ENCODE data around the gene CHMP6.

CHMP6 gene

GRCh38 chr17:80984749-80985148 lies 6.9 kb upstream of the CHMP6 start:
- peaks cover 15% of the 10 kb centered on the region for H3K4me1 ChIP-seq (ENCODE audit: control insufficient read depth, insufficient read depth, low read length, poor library complexity, severe bottlenecking)
- peaks cover 6% of the 10 kb centered on the region for H3K27me3 ChIP-seq (replicated peaks; ENCODE audit: control insufficient read depth, insufficient read depth, low read length, poor library complexity, severe bottlenecking)
- H3K27ac ChIP-seq (ENCODE audit: insufficient read depth, low read length, poor library complexity, severe bottlenecking) = no peak overlapping the region
- no peaks in the 10 kb centered on the region for H3K36me3 ChIP-seq (ENCODE audit: control insufficient read depth, insufficient read depth, low read length)
- no peak overlapping the region for H3K4me3 ChIP-seq (ENCODE audit: insufficient read depth, low read depth, low read length, poor library complexity, severe bottlenecking)
- DNase-seq = no peak
- H3K9me3 ChIP-seq (ENCODE audit: control insufficient read depth, low read length) = no peaks in the 10 kb centered on the region

GRCh38 chr17:80986046-80986445 lies 5.6 kb upstream of the CHMP6 start:
- peaks cover 16% of the 10 kb centered on the region for H3K4me1 ChIP-seq (ENCODE audit: control insufficient read depth, insufficient read depth, low read length, poor library complexity, severe bottlenecking)
- H3K9me3 ChIP-seq (ENCODE audit: control insufficient read depth, low read length) = no peaks in the 10 kb centered on the region
- peaks cover 6% of the 10 kb centered on the region for H3K27me3 ChIP-seq (replicated peaks; ENCODE audit: control insufficient read depth, insufficient read depth, low read length, poor library complexity, severe bottlenecking)
- no peak overlapping the region for H3K27ac ChIP-seq (ENCODE audit: insufficient read depth, low read length, poor library complexity, severe bottlenecking)
- H3K36me3 ChIP-seq (ENCODE audit: control insufficient read depth, insufficient read depth, low read length) = no peaks in the 10 kb centered on the region
- H3K4me3 ChIP-seq (ENCODE audit: insufficient read depth, low read depth, low read length, poor library complexity, severe bottlenecking) = no peak overlapping the region
- DNase-seq = no peak

- Histone ChIP-seq H3K27me3 (replicated peaks; ENCODE audit: control insufficient read depth, insufficient read depth, low read length, poor library complexity, severe bottlenecking) (no peaks in the 10 kb centered on the region), H3K9me3 (ENCODE audit: control insufficient read depth, low read length) (no peaks in the 10 kb centered on the region), H3K4me1 (ENCODE audit: control insufficient read depth, insufficient read depth, low read length, poor library complexity, severe bottlenecking) (peaks cover 17% of the 10 kb centered on the region), H3K4me3 (ENCODE audit: insufficient read depth, low read depth, low read length, poor library complexity, severe bottlenecking) (no peak overlapping the region), H3K36me3 (ENCODE audit: control insufficient read depth, insufficient read depth, low read length) (no peaks in the 10 kb centered on the region), H3K27ac (ENCODE audit: insufficient read depth, low read length, poor library complexity, severe bottlenecking) (no peak overlapping the region)
- DNase-seq = no peak
Observed at GRCh38 chr17:80986816-80987475, 4.7 kb upstream of the CHMP6 start.

GRCh38 chr17:80987941-80988461 lies 3.6 kb upstream of the CHMP6 start:
- Histone ChIP-seq H3K27me3 (replicated peaks; ENCODE audit: control insufficient read depth, insufficient read depth, low read length, poor library complexity, severe bottlenecking) (no peaks in the 10 kb centered on the region), H3K27ac (ENCODE audit: insufficient read depth, low read length, poor library complexity, severe bottlenecking) (no peak overlapping the region), H3K4me1 (ENCODE audit: control insufficient read depth, insufficient read depth, low read length, poor library complexity, severe bottlenecking) (peaks cover 25% of the 10 kb centered on the region), H3K4me3 (ENCODE audit: insufficient read depth, low read depth, low read length, poor library complexity, severe bottlenecking) (no peak overlapping the region), H3K36me3 (ENCODE audit: control insufficient read depth, insufficient read depth, low read length) (no peaks in the 10 kb centered on the region), H3K9me3 (ENCODE audit: control insufficient read depth, low read length) (no peaks in the 10 kb centered on the region)
- DNase-seq = no peak

DNA sequence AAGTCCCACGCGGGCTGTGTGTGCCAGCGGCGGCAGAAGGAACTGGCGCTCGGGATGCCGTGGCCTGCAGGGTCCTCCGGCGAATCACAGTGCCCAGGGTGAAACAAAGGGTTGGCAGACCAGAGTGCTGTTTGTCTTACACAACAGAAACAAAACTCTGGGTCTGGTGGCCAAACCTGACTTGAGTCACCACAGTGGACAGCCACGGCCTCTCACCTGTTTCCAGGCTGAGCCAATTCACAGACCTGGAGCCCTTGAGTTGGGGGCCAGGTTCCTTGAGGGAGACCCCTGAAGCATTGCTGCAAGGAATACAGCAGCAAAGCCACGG lies 2.1 kb upstream of the CHMP6 start:
- H3K9me3 ChIP-seq (ENCODE audit: control insufficient read depth, low read length) = no peaks in the 10 kb centered on the region
- no peak for DNase-seq
- no peak overlapping the region for H3K27ac ChIP-seq (ENCODE audit: insufficient read depth, low read length, poor library complexity, severe bottlenecking)
- no peaks in the 10 kb centered on the region for H3K36me3 ChIP-seq (ENCODE audit: control insufficient read depth, insufficient read depth, low read length)
- peak overlapping the region; percentile 29 for H3K4me3 ChIP-seq (ENCODE audit: insufficient read depth, low read depth, low read length, poor library complexity, severe bottlenecking)
- H3K4me1 ChIP-seq (ENCODE audit: control insufficient read depth, insufficient read depth, low read length, poor library complexity, severe bottlenecking) = peaks cover 28% of the 10 kb centered on the region
- H3K27me3 ChIP-seq (replicated peaks; ENCODE audit: control insufficient read depth, insufficient read depth, low read length, poor library complexity, severe bottlenecking) = no peaks in the 10 kb centered on the region

DNA sequence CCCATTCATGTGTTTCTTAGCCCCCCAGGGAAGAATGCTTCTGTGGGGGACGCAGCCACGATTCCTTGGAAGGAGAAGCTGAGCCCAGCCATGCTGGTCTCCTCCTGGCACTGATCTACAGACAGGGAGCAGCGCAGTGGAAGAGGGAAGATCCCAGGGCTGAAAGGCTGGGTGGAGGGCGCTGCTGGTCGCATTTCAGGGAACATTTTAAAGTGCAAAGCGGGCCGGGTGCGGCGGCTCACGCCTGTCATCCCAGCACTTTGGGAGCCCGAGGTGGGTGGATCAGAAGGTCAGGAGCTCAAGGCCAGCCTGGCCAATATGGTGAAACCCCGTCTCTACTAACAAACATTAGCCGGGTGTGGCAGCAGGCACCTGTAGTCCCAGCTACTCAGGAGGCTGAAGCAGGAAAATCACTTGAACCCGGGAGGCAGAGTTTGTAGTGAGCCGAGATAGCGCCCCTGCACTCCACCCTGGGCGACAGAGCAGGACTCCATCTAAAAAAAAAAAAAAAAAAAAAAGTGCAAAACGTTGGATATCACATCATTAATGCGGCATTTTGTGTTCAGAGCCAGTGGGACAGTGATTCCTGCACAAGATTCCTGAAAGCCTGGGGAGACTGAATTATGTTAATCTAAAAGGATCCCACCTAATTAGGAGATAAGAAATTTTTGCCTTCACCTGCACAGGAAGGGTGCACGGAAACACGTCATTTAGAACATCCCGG lies 558 bp upstream of the CHMP6 start:
- H3K4me3 ChIP-seq (ENCODE audit: insufficient read depth, low read depth, low read length, poor library complexity, severe bottlenecking) = peak overlapping the region; percentile 78
- H3K27ac ChIP-seq (ENCODE audit: insufficient read depth, low read length, poor library complexity, severe bottlenecking) = peak overlapping the region; percentile 81
- H3K27me3 ChIP-seq (replicated peaks; ENCODE audit: control insufficient read depth, insufficient read depth, low read length, poor library complexity, severe bottlenecking) = no peaks in the 10 kb centered on the region
- no peak for DNase-seq
- H3K9me3 ChIP-seq (ENCODE audit: control insufficient read depth, low read length) = no peaks in the 10 kb centered on the region
- peaks cover 10% of the 10 kb centered on the region for H3K36me3 ChIP-seq (ENCODE audit: control insufficient read depth, insufficient read depth, low read length)
- peaks cover 28% of the 10 kb centered on the region for H3K4me1 ChIP-seq (ENCODE audit: control insufficient read depth, insufficient read depth, low read length, poor library complexity, severe bottlenecking)

- peak overlapping the region; percentile 78 for H3K4me3 ChIP-seq (ENCODE audit: insufficient read depth, low read depth, low read length, poor library complexity, severe bottlenecking)
- peak overlapping the region; percentile 81 for H3K27ac ChIP-seq (ENCODE audit: insufficient read depth, low read length, poor library complexity, severe bottlenecking)
- H3K36me3 ChIP-seq (ENCODE audit: control insufficient read depth, insufficient read depth, low read length) = peaks cover 23% of the 10 kb centered on the region
- H3K9me3 ChIP-seq (ENCODE audit: control insufficient read depth, low read length) = no peaks in the 10 kb centered on the region
- H3K4me1 ChIP-seq (ENCODE audit: control insufficient read depth, insufficient read depth, low read length, poor library complexity, severe bottlenecking) = peaks cover 28% of the 10 kb centered on the region
- no peaks in the 10 kb centered on the region for H3K27me3 ChIP-seq (replicated peaks; ENCODE audit: control insufficient read depth, insufficient read depth, low read length, poor library complexity, severe bottlenecking)
- DNase-seq = no peak
Observed at GRCh38 chr17:80992077-80992947, 671 bp downstream of the CHMP6 start.

- Histone ChIP-seq H3K27me3 (replicated peaks; ENCODE audit: control insufficient read depth, insufficient read depth, low read length, poor library complexity, severe bottlenecking) (no peaks in the 10 kb centered on the region), H3K27ac (ENCODE audit: insufficient read depth, low read length, poor library complexity, severe bottlenecking) (no peak overlapping the region), H3K4me1 (ENCODE audit: control insufficient read depth, insufficient read depth, low read length, poor library complexity, severe bottlenecking) (peaks cover 28% of the 10 kb centered on the region), H3K9me3 (ENCODE audit: control insufficient read depth, low read length) (no peaks in the 10 kb centered on the region), H3K4me3 (ENCODE audit: insufficient read depth, low read depth, low read length, poor library complexity, severe bottlenecking) (peak overlapping the region; percentile 78), H3K36me3 (ENCODE audit: control insufficient read depth, insufficient read depth, low read length) (peaks cover 30% of the 10 kb centered on the region)
- DNase-seq = no peak
Observed at GRCh38 chr17:80992948-80993624, 1.4 kb downstream of the CHMP6 start.

- Histone ChIP-seq H3K36me3 (ENCODE audit: control insufficient read depth, insufficient read depth, low read length) (peaks cover 51% of the 10 kb centered on the region), H3K27ac (ENCODE audit: insufficient read depth, low read length, poor library complexity, severe bottlenecking) (no peak overlapping the region), H3K27me3 (replicated peaks; ENCODE audit: control insufficient read depth, insufficient read depth, low read length, poor library complexity, severe bottlenecking) (no peaks in the 10 kb centered on the region), H3K9me3 (ENCODE audit: control insufficient read depth, low read length) (no peaks in the 10 kb centered on the region), H3K4me1 (ENCODE audit: control insufficient read depth, insufficient read depth, low read length, poor library complexity, severe bottlenecking) (peaks cover 20% of the 10 kb centered on the region), H3K4me3 (ENCODE audit: insufficient read depth, low read depth, low read length, poor library complexity, severe bottlenecking) (no peak overlapping the region)
- DNase-seq = no peak
Observed at GRCh38 chr17:80995131-80995530, 3.5 kb downstream of the CHMP6 start.
